GM21360 (cell line): ENCODE measurements around the gene RAB41.
A peak's percentile ranks its signal among the peaks of the same experiment; 100 is the strongest.
"Not testable (repeated sequence)": the region's sequence is repeated elsewhere in the genome, so short reads cannot be mapped to it uniquely, and the experiment has no call there.

ENCODE experiments used
- ATAC-seq: cut with Tn5 transposase; IDR thresholded peaks from one replicate; pipeline ENCODE4 v1.9.1; 2021; ENCODE audit warnings: mild to moderate bottlenecking, moderate library complexity; ENCODE audit not compliant: unreplicated experiment

The RAB41 gene

DNA sequence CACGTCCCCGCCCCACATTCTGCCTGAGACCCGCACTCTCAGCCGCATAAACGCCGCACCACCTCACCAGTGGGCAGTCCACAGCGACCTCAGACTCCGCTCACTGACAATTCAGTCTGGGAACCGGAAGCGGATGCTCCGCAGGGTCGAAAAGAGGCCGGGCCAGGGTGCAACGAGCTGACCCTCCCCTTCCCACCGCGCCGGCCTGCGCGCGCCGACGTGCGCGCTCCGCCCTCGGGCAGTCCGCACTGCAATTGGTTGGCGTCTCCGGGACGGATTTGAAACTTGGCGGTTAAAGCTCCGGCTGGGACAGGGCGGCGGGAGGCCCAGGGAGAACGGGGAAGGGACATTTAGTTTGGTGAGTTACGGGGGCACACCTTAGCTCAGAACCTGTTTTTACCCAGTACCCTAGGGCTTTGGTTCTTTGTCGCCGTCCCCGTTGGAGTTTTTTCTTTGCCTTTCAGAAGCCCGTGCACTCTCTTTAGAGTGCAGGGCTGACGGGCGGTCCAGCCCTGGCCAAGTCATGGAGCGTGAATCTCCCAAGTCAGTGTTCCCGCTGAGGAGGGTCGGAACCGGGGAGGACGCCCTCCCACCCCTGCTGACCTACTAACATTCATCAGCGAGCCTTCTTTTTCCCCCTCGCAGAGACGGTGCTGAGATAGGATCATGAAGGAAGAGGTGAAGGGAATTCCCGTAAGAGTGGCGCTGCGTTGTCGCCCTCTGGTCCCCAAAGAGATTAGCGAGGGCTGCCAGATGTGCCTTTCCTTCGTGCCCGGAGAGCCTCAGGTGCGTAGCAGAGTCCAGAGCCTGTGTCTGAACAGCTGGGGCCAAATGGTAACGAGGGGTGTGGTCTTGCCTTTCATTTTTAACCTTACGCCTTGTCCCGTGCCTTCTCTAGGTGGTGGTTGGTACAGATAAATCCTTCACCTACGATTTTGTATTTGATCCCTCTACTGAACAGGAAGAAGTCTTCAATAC, 8.1 kb downstream of the RAB41 start, which contains the start of the genes KIF4A and PDZD11:
Gene KIF4A (plus strand): TSS at position 312 of the 978 bp plus-strand sequence. CDS start 355 bp downstream, at position 667.
Gene PDZD11 (minus strand): TSS at position 135 of the 978 bp plus-strand sequence. CDS start 586 bp downstream, outside the sequence.
- peak; percentile 97 for ATAC-seq

DNA sequence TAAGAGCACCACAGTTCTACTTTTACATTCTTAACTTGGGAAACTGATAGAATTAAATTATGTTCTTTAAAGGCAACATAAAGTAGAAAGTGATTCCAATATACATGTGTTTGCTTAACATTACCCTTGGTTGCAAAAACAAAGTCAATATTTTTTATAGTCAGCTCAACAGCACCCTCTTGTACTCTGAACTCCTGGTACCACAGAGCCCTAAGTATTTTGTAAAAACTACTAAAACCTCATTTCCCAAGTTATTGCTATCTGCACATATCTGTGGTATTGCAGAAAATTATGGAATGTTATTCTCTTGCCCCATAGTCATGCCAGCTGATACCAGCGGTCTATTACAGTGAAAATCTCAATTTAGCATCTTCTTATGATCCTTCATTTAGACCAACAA, 10.8 kb downstream of the RAB41 start:
- ATAC-seq: no peak

DNA sequence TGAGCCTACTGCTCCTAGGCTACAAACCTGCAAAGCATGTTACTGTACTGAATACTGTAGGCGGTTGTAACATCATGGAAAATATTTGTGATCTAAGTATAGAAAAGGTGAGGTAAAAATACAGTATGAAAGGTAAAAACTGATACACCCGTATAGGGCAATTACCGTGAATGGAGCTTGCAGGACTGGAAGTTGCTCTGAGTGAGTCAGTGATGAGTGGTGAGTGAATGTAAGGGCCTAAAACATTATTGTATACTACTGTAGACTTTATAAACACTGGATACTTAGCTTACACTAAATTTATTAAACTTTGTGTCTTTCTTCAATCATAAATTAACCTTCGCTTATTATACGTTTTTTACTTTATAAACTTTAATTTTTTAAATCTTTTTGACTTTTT, 11.6 kb downstream of the RAB41 start:
- ATAC-seq: no peak

GRCh38 chrX:70301716-70302115, 19.7 kb downstream of the RAB41 start:
- ATAC-seq: no peak

- no peak for ATAC-seq
Measured at GRCh38 chrX:70313503-70313902, 31.5 kb downstream of the RAB41 start.

DNA sequence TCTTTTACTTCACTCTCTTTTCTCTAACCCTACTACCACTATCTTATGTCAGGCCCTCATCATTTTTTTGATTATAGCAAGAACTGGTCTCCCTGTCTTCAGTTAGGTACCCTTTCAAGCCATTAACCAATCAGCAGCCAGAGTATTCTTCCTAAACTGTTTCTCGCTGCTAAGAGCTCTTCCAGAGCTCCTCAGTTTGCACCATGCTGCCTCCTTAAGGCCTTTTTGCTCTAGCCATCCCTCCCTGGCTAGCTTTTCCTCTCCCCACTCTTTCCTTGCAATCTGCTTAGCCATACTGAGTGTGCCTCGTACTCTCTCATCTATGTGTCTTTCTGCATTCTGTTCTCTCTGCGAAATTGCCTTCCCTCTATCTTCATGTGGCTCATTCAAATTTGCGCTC, 40.8 kb downstream of the RAB41 start:
- ATAC-seq: no peak

GRCh38 chrX:70323628-70324027, 41.7 kb downstream of the RAB41 start:
- not testable (repeated sequence) for ATAC-seq

DNA sequence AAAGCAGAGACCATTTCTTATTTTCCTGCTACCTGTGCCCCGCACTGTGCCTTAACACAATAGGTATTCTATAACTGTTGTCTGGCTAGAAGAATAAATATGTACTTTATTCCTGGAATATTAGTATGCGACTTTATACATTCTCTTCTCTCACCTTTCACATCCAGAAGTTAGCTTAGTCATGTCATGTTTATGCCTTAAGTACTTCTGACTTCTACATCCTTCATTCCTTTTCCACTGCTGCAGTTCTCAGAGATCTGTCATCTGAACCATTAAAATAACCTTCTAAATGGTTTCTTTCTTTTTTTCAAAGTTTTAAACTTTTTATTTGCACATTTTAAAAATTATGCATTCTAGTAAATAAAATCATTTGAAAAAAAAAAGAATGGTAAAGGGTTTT, 42.4 kb downstream of the RAB41 start:
- ATAC-seq: no peak

DNA sequence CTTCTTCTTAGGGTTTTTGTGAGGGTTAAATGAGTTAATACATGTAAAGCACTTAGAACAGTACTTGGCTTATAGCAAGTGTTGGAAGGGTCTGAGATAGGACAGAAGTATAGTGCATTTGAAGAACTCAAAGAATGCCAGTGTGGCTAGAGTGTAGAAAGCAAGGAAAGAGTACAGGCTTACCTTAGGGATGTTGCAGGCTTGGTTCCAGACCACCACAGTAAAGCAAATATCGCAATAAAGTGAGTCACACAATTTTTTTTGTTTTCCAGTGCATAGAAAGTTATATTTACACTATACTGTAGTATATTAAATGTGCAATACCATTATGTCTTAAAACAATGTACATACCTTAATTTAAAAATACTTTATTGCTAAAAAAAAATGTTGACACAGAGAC, 49.2 kb downstream of the RAB41 start:
- ATAC-seq: no peak

DNA sequence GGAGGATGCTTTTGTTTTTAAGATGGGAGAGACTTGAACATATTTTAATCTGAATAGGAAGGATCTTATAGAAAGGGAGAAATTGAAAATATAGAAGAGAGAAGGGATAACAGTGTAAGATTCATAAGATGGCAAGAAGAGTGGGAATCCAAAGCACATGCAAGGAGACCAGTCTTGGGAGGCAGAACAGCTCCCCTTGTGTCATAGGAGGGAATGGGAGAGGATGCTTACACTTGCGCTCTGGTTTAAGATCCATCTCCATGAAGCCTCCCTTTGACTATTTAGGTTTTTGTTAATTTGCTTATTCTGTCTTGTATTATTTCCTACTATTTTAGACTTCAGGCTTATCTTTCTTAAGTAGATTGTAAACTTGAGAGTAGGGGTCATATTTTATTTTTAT, 50.6 kb downstream of the RAB41 start:
- ATAC-seq: no peak
